Measurements from ENCODE around the gene AHNAK2. TPM values are rescaled to one million over a fixed set of nuclear protein-coding genes. Genes with fewer than 3 reads are reported as not detected.

The AHNAK2 gene
- total and polyA plus RNA-seq, 2 donors (not counting 1 experiment from before 2014, with no cell fraction given) = not detected

DNA sequence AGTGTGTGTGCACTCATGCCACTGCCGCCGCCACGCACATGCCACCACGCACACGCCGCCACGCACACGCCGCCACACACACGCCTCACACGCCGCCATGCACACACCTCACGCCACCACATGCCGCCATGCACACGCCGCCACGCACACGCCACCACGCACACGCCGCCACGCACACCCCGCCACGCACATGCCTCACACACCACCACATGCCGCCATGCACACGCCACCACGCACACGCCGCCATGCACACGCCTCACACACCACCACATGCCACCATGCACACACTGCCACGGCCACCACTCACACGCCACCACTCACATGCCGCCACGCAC lies 13.7 kb upstream of the AHNAK2 start:
- H3K27me3 ChIP-seq (replicated peaks in 1 of 4; ENCODE audit: control extremely low read depth in 1 of 4, control insufficient read depth in 3 of 4, insufficient read depth in 4 of 4, low read length in 3 of 4) = peaks cover 0 to 3% (median 1%) of the 10 kb centered on the region in 4 experiments
- no peak overlapping the region for H3K9ac ChIP-seq (ENCODE audit: low read length)
- POLR2A ChIA-PET = no interaction called here
- H3K4me2 ChIP-seq (replicated peaks; ENCODE audit: low read depth, low read length, poor library complexity, severe bottlenecking) = no peak overlapping the region
- H3K27ac Mint-ChIP-seq = no peak overlapping the region
- no peak overlapping the region for H3K4me3 ChIP-seq (ENCODE audit: control extremely low read depth in 1 of 5, extremely low read depth in 1 of 5, insufficient read depth in 1 of 5, low read depth in 2 of 5, low read length in 4 of 5)
- peaks cover 5% of the 10 kb centered on the region for H3K79me2 ChIP-seq (ENCODE audit: control insufficient read depth, insufficient read depth, low read length)
- TF ChIP-seq, protein P1, sequence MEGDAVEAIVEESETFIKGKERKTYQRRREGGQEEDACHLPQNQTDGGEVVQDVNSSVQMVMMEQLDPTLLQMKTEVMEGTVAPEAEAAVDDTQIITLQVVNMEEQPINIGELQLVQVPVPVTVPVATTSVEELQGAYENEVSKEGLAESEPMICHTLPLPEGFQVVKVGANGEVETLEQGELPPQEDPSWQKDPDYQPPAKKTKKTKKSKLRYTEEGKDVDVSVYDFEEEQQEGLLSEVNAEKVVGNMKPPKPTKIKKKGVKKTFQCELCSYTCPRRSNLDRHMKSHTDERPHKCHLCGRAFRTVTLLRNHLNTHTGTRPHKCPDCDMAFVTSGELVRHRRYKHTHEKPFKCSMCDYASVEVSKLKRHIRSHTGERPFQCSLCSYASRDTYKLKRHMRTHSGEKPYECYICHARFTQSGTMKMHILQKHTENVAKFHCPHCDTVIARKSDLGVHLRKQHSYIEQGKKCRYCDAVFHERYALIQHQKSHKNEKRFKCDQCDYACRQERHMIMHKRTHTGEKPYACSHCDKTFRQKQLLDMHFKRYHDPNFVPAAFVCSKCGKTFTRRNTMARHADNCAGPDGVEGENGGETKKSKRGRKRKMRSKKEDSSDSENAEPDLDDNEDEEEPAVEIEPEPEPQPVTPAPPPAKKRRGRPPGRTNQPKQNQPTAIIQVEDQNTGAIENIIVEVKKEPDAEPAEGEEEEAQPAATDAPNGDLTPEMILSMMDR (IDR thresholded peaks at IDR 0.05) = no peak
- TF ChIP-seq EZH2 (IDR thresholded peaks at IDR 0.05; ENCODE audit: borderline replicate concordance, insufficient read depth, low read depth, low read length, poor library complexity, severe bottlenecking) = no peak
- H3K27me3 Mint-ChIP-seq = peaks cover 4% of the 10 kb centered on the region
- CTCF ChIA-PET = no interaction called here
- no peaks in the 10 kb centered on the region for H3K9me3 ChIP-seq (ENCODE audit: control extremely low read depth in 1 of 3, control insufficient read depth in 2 of 3, insufficient read depth in 1 of 3, low read length in 2 of 3)
- no peaks in the 10 kb centered on the region for H4K20me1 ChIP-seq (ENCODE audit: control insufficient read depth, insufficient read depth, low read length, poor library complexity, severe bottlenecking)
- peaks cover 3% of the 10 kb centered on the region for H3K4me1 Mint-ChIP-seq
- no peak overlapping the region for H3K27ac ChIP-seq (ENCODE audit: low read length in 2 of 2)
- WGBS (ENCODE audit: insufficient coverage) = 97% methylated on average over 32 of the region's 34 CpGs
- H3K4me3 Mint-ChIP-seq = no peak overlapping the region
- ATAC-seq (ENCODE audit: low read depth) (no peak), DNase-seq (no peak)
- intact Hi-C loops (cut with micrococcal nuclease) = no loop called here
- H3K9me3 Mint-ChIP-seq (ENCODE audit: insufficient read depth) = no peaks in the 10 kb centered on the region
- H2AFZ ChIP-seq (ENCODE audit: insufficient read depth, low read depth, low read length, poor library complexity, severe bottlenecking) = no peak overlapping the region
- no peaks in the 10 kb centered on the region for H3K36me3 ChIP-seq (replicated peaks in 1 of 2; ENCODE audit: control extremely low read depth in 1 of 2, control insufficient read depth in 1 of 2, extremely low read depth in 1 of 2, insufficient read depth in 2 of 2, low read length in 1 of 2)
- H3K4me1 ChIP-seq (ENCODE audit: control insufficient read depth in 2 of 2, insufficient read depth in 2 of 2, low read length in 2 of 2) = no peaks in the 10 kb centered on the region

DNA sequence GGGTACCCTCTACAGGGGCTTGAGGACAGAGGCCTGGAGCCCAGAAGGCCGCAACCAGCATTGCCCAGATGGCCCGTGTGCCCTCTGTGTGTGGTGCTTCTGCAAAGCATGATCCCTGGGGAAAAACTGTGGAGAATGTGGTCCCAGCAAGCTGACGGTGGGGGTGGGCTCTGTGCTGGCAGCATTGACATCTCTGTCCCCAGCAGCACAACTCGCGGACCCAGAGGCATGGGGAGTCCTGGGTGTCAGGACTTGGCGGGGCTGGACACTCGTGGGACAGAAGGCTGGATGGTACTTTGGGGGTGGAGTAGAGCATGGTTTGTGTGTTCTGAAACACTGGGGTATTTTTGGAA lies 11.8 kb upstream of the AHNAK2 start:
- Histone ChIP-seq H3K27me3 (replicated peaks in 1 of 4; ENCODE audit: control extremely low read depth in 1 of 4, control insufficient read depth in 3 of 4, insufficient read depth in 4 of 4, low read length in 3 of 4) (peaks cover 0 to 11% (median 5%) of the 10 kb centered on the region in 4 experiments), H2AFZ (ENCODE audit: insufficient read depth, low read depth, low read length, poor library complexity, severe bottlenecking) (no peak overlapping the region), H3K9ac (ENCODE audit: low read length) (no peak overlapping the region), H3K27ac (ENCODE audit: low read length in 2 of 2) (no peak overlapping the region), H3K4me3 (ENCODE audit: control extremely low read depth in 1 of 5, extremely low read depth in 1 of 5, insufficient read depth in 1 of 5, low read depth in 2 of 5, low read length in 4 of 5) (no peak overlapping the region), H3K79me2 (ENCODE audit: control insufficient read depth, insufficient read depth, low read length) (no peaks in the 10 kb centered on the region), H3K9me3 (ENCODE audit: control extremely low read depth in 1 of 3, control insufficient read depth in 2 of 3, insufficient read depth in 1 of 3, low read length in 2 of 3) (no peaks in the 10 kb centered on the region), H3K4me2 (replicated peaks; ENCODE audit: low read depth, low read length, poor library complexity, severe bottlenecking) (no peak overlapping the region), H3K4me1 (ENCODE audit: control insufficient read depth in 2 of 2, insufficient read depth in 2 of 2, low read length in 2 of 2) (peaks cover 7 to 10% of the 10 kb centered on the region in 2 donors), H4K20me1 (ENCODE audit: control insufficient read depth, insufficient read depth, low read length, poor library complexity, severe bottlenecking) (no peaks in the 10 kb centered on the region), H3K36me3 (replicated peaks in 1 of 2; ENCODE audit: control extremely low read depth in 1 of 2, control insufficient read depth in 1 of 2, extremely low read depth in 1 of 2, insufficient read depth in 2 of 2, low read length in 1 of 2) (no peaks in the 10 kb centered on the region)
- Mint-ChIP-seq H3K27ac (no peak overlapping the region), H3K27me3 (peaks cover 4% of the 10 kb centered on the region), H3K9me3 (ENCODE audit: insufficient read depth) (no peaks in the 10 kb centered on the region), H3K4me3 (no peak overlapping the region), H3K4me1 (peaks cover 4% of the 10 kb centered on the region)
- CTCF ChIA-PET = interaction anchor here (0.8 to 1.4 kb wide), 2 partner anchors 14 to 52 kb away, joined by 3 to 4 read pairs; no protein-coding TSS in a partner anchor
- TF ChIP-seq EZH2 (IDR thresholded peaks at IDR 0.05; ENCODE audit: borderline replicate concordance, insufficient read depth, low read depth, low read length, poor library complexity, severe bottlenecking) = no peak
- TF ChIP-seq, protein P1 (IDR thresholded peaks at IDR 0.05) = no peak
- no peak for ATAC-seq (ENCODE audit: low read depth)
- POLR2A ChIA-PET = no interaction called here
- intact Hi-C loops (cut with micrococcal nuclease) = no loop called here
- DNase-seq = no peak
- WGBS (ENCODE audit: insufficient coverage) = 67% methylated on average over 7 of the region's 7 CpGs
